ENCODE data around the gene CAND2.

- TF ChIP-seq EZH2 (IDR thresholded peaks at IDR 0.05; ENCODE audit: insufficient read depth, poor library complexity, severe bottlenecking), result no peak
- TF ChIP-seq EZH2phosphoT487 (IDR thresholded peaks at IDR 0.05; ENCODE audit: insufficient read depth, low read depth), result no peak
Observed at GRCh38 chr3:12830785-12831156, 34.3 kb downstream of the CAND2 start.
